ENCODE data around the gene GBX1. TPM values are rescaled to one million over a fixed set of nuclear protein-coding genes. Genes with fewer than 3 reads are reported as not detected.
A peak's percentile ranks its signal among the peaks of the same experiment; 100 is the strongest.

GBX1 gene
- total RNA-seq, 1 donor from 2014 or later = not detected

GRCh38 chr7:151133266-151133985 is 34.1 kb downstream of the GBX1 start:
- no peak overlapping the region for H3K27ac ChIP-seq
- H3K36me3 ChIP-seq = peaks cover 100% of the 10 kb centered on the region
- ATAC-seq (no peak), DNase-seq (peak; percentile 19)
- no peak for TF ChIP-seq CTCF (IDR thresholded peaks at IDR 0.05)
- H3K4me1 ChIP-seq = no peaks in the 10 kb centered on the region
- H3K27me3 ChIP-seq (ENCODE audit: low read depth) = no peaks in the 10 kb centered on the region
- intact Hi-C loops (cut with DNase I) = no loop called here
- H3K4me3 ChIP-seq = no peak overlapping the region
- no peaks in the 10 kb centered on the region for H3K9me3 ChIP-seq

- Histone ChIP-seq H3K4me3 (no peak overlapping the region), H3K27ac (no peak overlapping the region), H3K4me1 (no peaks in the 10 kb centered on the region), H3K27me3 (ENCODE audit: low read depth) (no peaks in the 10 kb centered on the region), H3K9me3 (no peaks in the 10 kb centered on the region), H3K36me3 (peaks cover 100% of the 10 kb centered on the region)
- no peak for TF ChIP-seq CTCF (IDR thresholded peaks at IDR 0.05)
- ATAC-seq (no peak), DNase-seq (peak; percentile 24)
- intact Hi-C loops (cut with DNase I) = no loop called here
Measured at GRCh38 chr7:151132461-151133205, 34.9 kb downstream of the GBX1 start.

GRCh38 chr7:151131592-151132293 is 35.8 kb downstream of the GBX1 start:
- TF ChIP-seq CTCF (IDR thresholded peaks at IDR 0.05) = no peak
- Histone ChIP-seq H3K36me3 (peaks cover 99% of the 10 kb centered on the region), H3K4me3 (no peak overlapping the region), H3K27ac (no peak overlapping the region), H3K9me3 (no peaks in the 10 kb centered on the region), H3K27me3 (ENCODE audit: low read depth) (no peaks in the 10 kb centered on the region), H3K4me1 (no peaks in the 10 kb centered on the region)
- DNase-seq = peak; percentile 41
- ATAC-seq = peak in 1 of 2 donors; percentile 15
- intact Hi-C loops (cut with DNase I) = no loop called here

- no peaks in the 10 kb centered on the region for H3K9me3 ChIP-seq
- H3K4me3 ChIP-seq = no peak overlapping the region
- no peak for DNase-seq
- H3K36me3 ChIP-seq = peaks cover 97% of the 10 kb centered on the region
- no peaks in the 10 kb centered on the region for H3K4me1 ChIP-seq
- intact Hi-C loops (cut with DNase I) = no loop called here
- TF ChIP-seq CTCF (IDR thresholded peaks at IDR 0.05) = no peak
- no peak overlapping the region for H3K27ac ChIP-seq
- no peaks in the 10 kb centered on the region for H3K27me3 ChIP-seq (ENCODE audit: low read depth)
- no peak for ATAC-seq
Measured at GRCh38 chr7:151131224-151131591, 36.3 kb downstream of the GBX1 start.

GRCh38 chr7:151130741-151131157 is 36.7 kb downstream of the GBX1 start:
- H3K36me3 ChIP-seq = peaks cover 92% of the 10 kb centered on the region
- H3K4me1 ChIP-seq = peaks cover 4% of the 10 kb centered on the region
- intact Hi-C loops (cut with DNase I) = no loop called here
- TF ChIP-seq CTCF (IDR thresholded peaks at IDR 0.05) = no peak
- H3K27me3 ChIP-seq (ENCODE audit: low read depth) = no peaks in the 10 kb centered on the region
- no peak overlapping the region for H3K27ac ChIP-seq
- ATAC-seq = no peak
- no peaks in the 10 kb centered on the region for H3K9me3 ChIP-seq
- H3K4me3 ChIP-seq = no peak overlapping the region
- DNase-seq = peak; percentile 38
